GM18870 (cell line): ENCODE results near the gene ING5.

ENCODE experiments used
- ATAC-seq: cut with Tn5 transposase; IDR thresholded peaks from one replicate; pipeline ENCODE4 v1.9.1; 2021; ENCODE audit warnings: moderate library complexity; ENCODE audit not compliant: unreplicated experiment

The ING5 gene

DNA sequence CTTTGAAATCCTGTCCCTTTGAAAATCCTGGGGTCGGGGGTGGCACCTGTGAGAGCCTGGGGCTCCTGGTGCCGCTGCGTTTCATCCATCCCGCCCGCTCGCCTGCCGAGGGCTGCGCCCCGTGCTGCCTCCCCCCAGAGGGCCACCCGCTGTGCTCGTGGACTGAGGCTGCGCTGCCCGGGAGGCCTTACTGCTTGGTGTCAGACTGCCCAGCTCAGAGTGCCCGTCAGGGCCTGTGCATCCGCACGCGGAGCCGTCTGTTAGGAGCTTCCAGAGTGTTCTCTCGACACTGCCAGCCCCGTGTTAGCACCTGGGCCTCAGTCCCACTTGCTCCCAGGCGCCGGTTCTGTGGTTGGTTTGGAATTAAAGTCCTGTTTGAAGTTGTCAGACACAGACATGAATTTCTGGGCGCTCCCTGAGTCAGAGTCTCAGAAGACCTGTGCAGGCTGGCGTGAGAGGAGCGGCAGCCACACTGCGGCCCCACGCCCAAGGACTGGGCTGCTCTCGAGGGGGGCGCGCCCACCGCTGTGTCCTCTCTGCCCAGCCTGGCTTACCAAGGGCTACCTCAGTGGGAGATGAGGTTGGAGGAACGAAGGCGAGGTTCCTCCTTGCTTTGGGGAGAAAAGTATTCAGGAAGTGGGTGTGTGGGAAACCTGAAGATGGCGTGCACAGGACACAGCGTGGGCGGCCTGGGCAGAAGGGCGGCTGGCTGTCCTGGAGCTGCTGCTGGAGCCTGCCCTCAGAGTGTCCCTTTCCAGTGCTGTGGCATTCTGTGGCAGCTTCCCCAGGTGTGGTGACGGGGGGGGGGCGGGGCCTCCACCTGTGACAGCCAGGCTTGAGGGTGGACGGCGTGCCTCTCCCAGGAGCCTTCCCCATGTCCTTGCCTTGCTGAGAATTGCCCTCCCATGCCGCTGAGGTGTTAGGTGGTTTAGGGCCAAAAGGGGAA, 29.3 kb upstream of the ING5 start:
- no peak for ATAC-seq

DNA sequence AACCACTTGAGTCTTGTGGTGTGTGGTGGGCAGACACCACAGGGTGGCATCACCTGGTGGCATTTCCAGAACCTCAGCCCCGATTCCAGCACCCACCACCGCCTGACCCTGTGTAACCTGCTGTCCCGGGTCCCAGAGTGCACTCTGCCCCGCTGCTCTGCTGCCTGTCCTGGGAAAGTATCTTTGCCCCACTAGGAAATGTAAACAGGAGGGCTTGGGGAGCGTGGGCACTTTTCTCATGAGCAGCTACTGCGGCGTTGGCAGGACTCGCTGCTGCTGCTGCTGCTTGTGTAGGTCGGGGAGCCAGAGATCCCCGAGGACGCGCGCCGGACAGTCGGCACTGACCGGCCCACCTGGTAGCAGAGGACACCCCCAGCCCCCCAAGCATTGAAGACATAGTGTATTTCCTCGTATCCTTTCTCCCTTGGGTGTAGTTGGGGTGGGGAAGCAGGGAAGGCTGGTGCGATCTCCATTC, 28.6 kb upstream of the ING5 start:
- no peak for ATAC-seq

GRCh38 chr2:241673797-241674725, 27.8 kb upstream of the ING5 start:
- ATAC-seq: no peak

DNA sequence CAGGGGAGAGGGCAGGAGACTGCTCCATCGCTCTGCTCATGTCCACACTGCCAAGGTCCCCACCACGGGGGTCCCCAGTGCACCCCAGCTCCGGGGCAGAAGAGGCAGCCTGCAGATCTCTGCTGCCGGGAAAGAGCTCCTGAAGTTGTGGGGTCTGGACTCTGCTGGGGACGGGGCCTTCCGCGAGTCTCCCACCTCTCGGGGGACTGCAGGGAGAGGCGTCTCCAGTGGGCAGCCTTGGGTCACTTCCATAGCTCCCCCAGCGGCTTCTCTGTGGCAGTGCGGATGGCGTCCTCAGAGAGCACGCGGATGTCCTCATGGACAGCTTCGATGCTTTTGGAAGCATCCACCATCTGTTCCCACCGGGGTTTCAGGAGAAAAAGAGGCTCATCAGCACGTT, 26.0 kb upstream of the ING5 start:
- no peak for ATAC-seq

DNA sequence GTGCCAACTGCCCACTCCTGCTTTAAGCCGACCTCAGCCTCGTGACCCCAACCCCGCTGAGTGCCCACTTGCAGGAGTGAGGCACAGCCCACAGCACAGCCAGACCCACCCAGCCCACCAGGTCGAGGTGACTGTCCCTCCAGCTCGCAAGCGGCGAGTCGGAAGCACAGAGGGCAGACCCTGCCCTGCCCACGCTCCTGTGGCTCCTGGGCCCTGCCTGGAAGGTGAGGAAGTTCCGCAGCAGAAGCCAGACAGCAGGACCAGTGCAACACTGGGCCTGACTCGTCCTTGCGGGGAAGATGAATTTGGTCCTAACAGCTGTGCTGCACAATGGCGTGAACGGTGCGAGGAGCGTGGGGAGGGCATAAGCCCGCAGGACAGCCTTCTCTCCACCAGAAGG, 25.2 kb upstream of the ING5 start:
- no peak for ATAC-seq

- no peak for ATAC-seq
Observed at GRCh38 chr2:241677392-241677791, 24.4 kb upstream of the ING5 start.

DNA sequence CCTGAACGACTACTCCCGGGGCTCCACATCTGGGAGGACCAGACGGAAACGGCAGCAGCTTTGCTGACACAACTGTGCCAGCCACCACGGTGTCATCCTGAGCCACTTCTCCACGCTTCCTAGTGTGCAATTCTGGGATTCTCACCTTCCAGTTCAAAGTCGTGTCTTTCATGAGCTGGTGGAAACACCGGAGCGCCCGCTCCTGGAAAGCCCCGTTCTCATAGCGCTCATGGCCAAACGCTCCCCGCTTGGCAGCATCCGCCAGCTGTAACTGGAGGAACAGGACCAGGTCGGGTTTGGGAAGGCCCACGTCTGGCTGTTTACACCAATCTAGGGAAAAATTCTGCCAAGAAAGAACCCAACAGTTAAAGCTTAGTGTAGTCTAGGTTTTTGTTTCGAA, 23.5 kb upstream of the ING5 start:
- ATAC-seq: no peak

GRCh38 chr2:241678784-241679540, 22.9 kb upstream of the ING5 start:
- no peak for ATAC-seq

GRCh38 chr2:241680044-241680443, 21.8 kb upstream of the ING5 start:
- no peak for ATAC-seq

DNA sequence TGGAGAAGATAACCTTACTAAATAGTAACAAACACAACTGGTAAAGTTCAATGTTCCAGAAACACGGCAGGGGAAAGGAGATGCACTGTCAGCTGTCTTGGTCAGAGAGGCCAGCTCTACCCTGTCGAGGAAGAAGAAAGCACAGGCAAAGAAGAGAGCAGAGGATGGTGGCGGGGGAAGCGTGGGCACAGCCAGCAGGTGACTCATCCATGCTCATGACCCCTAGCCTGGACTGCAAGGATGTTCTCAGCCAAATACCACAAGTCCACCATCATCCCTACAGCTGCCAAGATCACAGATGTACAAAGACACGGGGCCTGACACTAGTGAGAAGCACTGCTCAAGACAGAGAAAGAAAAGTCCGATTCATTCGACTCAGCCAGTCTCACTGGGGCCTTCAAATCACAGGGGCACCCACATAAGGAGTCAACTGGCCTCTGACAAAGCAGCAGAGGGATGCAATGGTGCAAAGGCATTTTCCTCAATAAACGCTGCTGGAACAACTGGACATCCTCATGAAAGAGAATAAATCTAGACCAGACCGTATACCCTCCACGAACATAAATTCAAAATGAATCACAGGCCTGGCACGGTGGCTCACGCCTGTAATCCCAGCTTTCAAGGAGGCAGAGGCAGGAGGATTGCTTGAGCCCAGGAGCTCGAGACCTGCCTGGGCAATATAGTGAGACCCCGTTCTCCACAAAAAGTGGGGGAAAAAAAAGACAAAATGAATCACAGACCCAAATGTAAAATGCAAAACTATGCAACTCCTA, 20.8 kb upstream of the ING5 start:
- no peak for ATAC-seq

DNA sequence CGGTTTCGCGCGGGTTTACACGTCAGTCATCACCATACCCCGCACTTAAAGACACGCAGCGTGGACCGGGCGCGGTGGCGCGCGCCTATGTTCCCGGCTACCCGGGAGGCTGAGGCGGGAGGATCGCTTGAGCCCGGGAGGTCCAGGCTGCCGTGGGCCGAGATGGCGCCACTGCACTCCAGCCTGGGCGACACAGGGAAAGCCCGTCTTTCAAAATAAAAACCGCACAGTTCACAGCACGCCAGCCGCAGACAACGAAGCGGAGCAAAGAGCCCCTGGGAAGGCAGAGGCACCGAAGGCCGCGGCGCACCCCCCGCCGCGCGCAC, 15.6 kb upstream of the ING5 start:
- peak; percentile 19 for ATAC-seq

DNA sequence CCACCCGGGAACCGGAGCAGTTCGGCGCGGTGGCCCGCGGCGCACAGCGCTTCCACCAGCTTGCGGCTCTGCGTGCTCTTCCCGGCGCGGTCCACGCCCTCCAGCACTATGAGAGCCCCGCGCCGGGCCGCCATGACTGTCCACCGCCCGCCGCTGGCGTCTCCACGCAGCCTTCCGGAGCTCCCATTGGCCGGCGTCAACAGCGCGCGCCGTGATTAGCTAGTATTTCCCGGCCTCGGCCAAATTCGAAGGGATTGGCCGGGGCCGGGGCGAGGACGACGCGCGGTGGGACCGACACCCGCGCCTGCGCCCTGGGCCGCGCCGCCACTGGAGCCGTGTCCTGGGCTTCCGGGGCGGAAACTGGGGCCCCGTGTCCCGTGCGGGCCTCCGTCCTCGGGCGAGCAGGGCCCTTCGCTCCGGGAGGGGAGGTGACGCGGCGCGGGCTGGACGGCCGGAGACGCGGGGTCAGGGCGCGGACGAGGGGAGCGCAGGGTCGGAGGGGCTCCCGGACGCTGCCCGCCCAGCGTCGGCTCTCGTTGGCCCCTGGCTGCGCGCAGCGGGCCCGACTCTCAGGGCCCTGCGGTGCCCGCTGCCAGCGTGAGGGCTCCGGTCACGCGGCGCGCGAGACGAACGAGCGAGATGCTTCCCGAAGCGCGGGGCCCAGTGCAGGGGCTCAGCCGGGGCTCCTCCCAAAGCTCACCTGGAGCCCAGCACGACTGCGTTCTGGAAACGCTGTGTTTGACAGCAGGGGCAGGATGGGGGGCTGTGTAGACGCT, 15.0 kb upstream of the ING5 start, which contains the start of gene DTYMK:
TSS of gene DTYMK (minus strand) at position 166 of the 776 bp plus-strand sequence. CDS start at position 134, 32 bp downstream.
- peak; percentile 86 for ATAC-seq

DNA sequence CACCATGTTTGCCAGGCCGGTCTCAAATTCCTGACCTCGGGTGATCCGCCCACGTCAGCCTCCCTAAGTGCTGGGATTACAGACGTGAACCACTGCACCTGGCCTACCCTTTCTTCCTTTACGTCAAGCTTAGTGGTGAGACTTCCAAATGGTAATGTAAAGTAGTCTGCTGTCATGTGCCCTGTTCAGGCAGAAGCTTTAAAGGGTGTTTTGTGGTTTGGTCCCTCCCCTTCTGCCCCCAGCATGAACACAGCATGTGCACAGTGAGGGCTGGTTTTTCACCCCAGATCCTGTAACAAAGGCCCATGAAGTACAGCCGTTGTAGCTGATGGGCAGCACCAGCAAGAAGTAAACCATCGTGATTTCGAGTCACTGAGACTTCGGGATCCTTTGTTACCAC, 12.5 kb upstream of the ING5 start:
- ATAC-seq: no peak

DNA sequence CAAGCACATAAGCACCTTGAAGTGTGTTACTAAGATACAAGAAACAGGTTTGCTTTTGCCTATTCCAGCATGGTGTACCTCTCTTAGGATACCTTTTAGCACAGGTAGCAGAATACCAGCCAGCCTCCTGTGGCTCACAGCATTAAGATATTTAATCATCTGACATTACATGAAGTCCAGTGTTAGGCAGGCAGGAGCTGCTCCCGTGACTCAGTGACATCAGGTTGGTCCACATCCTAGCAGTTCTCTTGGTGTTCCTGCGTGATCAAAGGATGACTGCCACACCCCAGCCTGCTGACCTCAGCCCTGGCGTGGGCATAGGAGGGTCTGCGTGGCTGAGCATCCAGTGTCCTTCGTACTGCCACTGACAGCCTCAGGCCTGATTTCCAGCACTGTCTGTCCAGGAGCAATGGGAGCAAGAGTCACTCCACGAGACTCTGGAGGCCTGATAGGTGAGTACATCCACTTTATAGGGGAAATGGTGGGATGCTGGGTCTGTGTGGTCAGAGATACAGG, 11.6 kb upstream of the ING5 start:
- no peak for ATAC-seq

- ATAC-seq: no peak
Observed at GRCh38 chr2:241692448-241692847, 9.4 kb upstream of the ING5 start.

DNA sequence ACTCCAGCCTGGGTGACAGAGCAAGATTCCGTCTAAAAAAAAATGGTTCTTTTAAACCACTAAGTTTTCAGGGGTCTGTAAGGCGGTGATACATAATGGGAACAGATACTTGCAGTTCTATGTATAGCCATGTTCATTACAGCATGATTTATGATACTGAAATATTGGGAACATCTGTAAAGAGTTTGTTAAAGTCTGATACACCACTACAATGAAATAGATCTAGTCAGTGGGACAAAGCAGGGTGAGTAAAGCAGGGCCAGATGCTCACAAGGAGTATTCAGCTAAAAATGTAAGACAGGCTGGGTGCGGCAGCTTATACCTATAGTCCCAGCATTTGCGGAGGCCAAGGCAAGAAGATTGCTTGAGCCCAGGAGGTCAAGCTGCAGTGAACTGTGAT, 6.2 kb upstream of the ING5 start:
- no peak for ATAC-seq

DNA sequence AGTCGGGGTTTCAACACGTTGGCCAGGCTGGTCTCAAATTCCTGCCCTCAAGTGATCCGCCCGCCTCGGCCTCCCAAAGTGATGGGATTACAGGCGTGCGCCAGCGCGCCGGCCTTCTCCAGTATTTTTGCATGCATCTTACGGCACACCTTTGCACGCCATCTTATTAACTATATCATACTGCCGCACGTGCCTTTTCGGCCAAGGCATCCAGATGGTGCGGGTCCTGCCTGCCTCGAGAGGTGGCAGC, 765 bp upstream of the ING5 start:
- no peak for ATAC-seq

DNA sequence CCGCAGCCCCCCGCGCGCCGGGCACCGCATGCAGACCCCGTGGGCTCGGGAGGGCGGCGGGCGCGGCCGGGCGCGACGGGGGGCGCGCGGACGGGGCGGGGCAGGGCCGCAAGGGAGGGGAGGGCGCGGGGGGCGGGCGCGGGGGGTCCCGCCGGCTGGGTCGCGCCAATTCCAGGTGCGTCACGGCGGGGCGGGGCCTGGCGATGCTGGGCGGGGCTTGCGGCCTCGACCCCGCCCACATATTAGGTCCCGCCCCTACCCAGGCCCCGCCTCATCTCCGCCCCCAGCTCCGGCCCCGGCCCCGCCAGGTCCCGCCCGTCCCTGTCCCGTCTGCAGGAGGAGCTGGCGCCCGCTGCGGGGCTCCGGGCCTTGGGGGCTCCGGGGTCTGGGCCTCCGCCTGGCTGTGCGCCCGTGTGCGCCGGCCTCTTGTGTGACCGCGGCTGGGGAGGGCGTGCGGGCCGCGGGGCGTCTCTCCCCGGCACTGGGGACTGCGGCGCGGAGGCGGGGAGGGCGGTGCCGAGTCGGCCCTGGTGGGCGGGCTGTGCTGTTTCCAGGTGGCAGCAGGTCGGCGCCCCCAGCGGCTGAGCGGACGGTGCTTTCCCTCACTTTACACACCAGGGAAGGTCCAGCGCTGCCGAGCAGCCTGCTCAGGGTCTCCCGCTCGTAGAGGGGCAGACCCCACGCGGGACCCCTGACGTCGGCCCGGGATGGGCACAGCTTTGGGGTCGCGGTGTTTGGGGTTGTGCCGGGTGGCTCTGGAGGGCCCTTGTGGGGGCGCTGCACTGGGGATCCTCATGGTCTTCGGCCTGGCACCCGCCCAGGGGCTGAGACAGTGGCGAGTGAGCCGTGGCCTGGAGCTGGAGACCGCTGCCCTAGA, 554 bp downstream of the ING5 start:
- peak; percentile 78 for ATAC-seq
